ENCODE measurements around the gene TBX10. TPM values are rescaled to one million over a fixed set of nuclear protein-coding genes. Genes with fewer than 3 reads are reported as not detected.
"Not testable (repeated sequence)": the region's sequence is repeated elsewhere in the genome, so short reads cannot be mapped to it uniquely, and the experiment has no call there.

The TBX10 gene
- total and polyA plus RNA-seq, 2 donors (not counting 3 experiments of a cell fraction or from before 2014, with no cell fraction given) = not detected

DNA sequence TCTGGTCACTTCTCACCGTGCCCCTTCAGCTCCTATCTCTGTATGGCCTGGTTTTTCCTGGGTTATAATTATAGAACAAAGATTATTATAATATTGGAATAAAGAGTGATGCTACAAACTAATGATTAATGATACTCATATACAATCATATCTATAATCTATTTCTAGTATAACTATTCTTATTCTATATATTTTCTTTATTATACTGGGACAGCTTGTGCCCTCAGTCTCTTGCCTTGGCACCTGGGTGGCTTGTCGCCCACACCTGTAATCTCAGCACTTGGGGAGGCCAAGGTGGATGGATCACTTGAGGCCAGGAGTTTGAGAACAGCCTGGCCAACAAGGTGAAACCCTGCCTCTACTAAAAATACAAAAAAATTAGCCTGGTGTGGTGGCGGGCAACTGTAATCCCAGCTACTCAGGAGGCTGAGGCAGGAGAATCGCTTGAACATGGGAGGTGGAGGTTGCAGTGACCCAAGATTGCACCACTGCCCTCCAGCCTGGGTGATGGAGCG lies 20.1 kb upstream of the TBX10 start:
- FAIRE-seq; H3K36me3 ChIP-seq (ENCODE audit: control insufficient read depth in 2 of 2, extremely low read depth in 1 of 2, insufficient read depth in 2 of 2, low read length in 2 of 2); H3K27me3 ChIP-seq (ENCODE audit: control insufficient read depth in 2 of 2, insufficient read depth in 2 of 2, low read length in 2 of 2); H3K27ac ChIP-seq (ENCODE audit: insufficient read depth, low read depth, low read length); dilution Hi-C loops (cut with MboI; ENCODE audit: extremely low pct_ligation_motif_present, low sequenced_read_pairs); H3K4me1 ChIP-seq (ENCODE audit: control insufficient read depth, extremely low read depth, insufficient read depth, low read length); H3K9me1 ChIP-seq (replicated peaks; ENCODE audit: control insufficient read depth, extremely low read depth, insufficient read depth, low read length); H3K79me2 ChIP-seq (ENCODE audit: control insufficient read depth, insufficient read depth, low read length); H3K9me3 ChIP-seq (replicated peaks; ENCODE audit: control insufficient read depth, insufficient read depth, low read length); H2AFZ ChIP-seq (ENCODE audit: low read depth, low read length); H4K20me1 ChIP-seq (replicated peaks; ENCODE audit: control insufficient read depth, extremely low read depth, insufficient read depth, low read length); DNase-seq (ENCODE audit: low read depth, low spot score); H3K4me3 ChIP-seq (replicated peaks in 1 of 3; ENCODE audit: insufficient read depth in 1 of 3, low read depth in 1 of 3, low read length in 3 of 3); H3K9ac ChIP-seq (replicated peaks; ENCODE audit: extremely low read depth, insufficient read depth, low read length); POLR2A ChIA-PET; BruUV-seq (replicated peaks); H3K4me2 ChIP-seq (ENCODE audit: insufficient read depth, low read length): not testable (repeated sequence)
- intact Hi-C loops (cut with micrococcal nuclease) = loop anchor here (1.0 kb wide), 1 partner anchor 29 kb away; no protein-coding TSS in a partner anchor
- CTCF ChIA-PET = interaction anchor here (0.5 to 4.4 kb wide), 22 partner anchors 9 to 435 kb away, joined by 3 to 92 read pairs (median 4); partner anchors contain the start of genes ACY3, ALDH3B2 and NUDT8

DNA sequence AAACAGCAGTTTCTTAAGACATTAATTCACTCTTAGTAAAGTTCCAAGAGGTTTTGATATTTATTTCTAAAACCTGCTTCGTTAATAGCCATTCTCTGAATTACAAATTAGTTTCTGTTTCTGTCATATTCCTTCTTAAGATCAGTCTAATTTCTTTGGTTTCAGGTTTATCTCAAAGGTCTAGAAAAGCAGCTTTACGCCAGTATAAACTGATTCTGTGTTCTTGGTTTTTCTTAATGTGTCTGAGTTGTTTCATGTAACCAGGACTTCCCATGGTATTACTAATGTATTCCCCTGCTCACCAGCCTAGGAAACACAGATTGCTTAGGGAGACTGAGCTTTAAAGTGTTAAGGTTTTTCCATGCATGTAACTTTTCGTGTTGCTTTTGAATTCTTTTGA lies 17.7 kb upstream of the TBX10 start:
- ChIA-PET CTCF (interaction anchor here (4.4 kb wide), 1 partner anchor 28 kb away, joined by 92 read pairs; the partner anchor contains the start of gene NUDT8), POLR2A (no interaction called here)
- intact Hi-C loops (cut with micrococcal nuclease) = no loop called here
- TF ChIP-seq, protein P1, sequence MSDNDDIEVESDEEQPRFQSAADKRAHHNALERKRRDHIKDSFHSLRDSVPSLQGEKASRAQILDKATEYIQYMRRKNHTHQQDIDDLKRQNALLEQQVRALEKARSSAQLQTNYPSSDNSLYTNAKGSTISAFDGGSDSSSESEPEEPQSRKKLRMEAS (IDR thresholded peaks at IDR 0.05; ENCODE audit: insufficient read depth, insufficient read length) = no peak
- TF ChIP-seq GATA2 (IDR thresholded peaks at IDR 0.05; ENCODE audit: insufficient read depth, insufficient read length, low read depth, low read length) (no peak), EZH2 (IDR thresholded peaks at IDR 0.05; ENCODE audit: borderline replicate concordance, low read depth, low read length, severe bottlenecking) (no peak), FOS (IDR thresholded peaks at IDR 0.05; ENCODE audit: borderline replicate concordance, insufficient read depth, low read length) (no peak), JUN (IDR thresholded peaks at IDR 0.05; ENCODE audit: borderline replicate concordance, insufficient read depth, insufficient read length, low read depth) (no peak), POLR2AphosphoS5 (IDR thresholded peaks at IDR 0.05; ENCODE audit: insufficient read depth, low read depth, low read length) (no peak), MYC (IDR thresholded peaks at IDR 0.05; ENCODE audit: low read depth, low read length) (no peak), POLR2A (IDR thresholded peaks at IDR 0.05; ENCODE audit: low read depth, low read length) (no peak)
- TF ChIP-seq, protein P2, sequence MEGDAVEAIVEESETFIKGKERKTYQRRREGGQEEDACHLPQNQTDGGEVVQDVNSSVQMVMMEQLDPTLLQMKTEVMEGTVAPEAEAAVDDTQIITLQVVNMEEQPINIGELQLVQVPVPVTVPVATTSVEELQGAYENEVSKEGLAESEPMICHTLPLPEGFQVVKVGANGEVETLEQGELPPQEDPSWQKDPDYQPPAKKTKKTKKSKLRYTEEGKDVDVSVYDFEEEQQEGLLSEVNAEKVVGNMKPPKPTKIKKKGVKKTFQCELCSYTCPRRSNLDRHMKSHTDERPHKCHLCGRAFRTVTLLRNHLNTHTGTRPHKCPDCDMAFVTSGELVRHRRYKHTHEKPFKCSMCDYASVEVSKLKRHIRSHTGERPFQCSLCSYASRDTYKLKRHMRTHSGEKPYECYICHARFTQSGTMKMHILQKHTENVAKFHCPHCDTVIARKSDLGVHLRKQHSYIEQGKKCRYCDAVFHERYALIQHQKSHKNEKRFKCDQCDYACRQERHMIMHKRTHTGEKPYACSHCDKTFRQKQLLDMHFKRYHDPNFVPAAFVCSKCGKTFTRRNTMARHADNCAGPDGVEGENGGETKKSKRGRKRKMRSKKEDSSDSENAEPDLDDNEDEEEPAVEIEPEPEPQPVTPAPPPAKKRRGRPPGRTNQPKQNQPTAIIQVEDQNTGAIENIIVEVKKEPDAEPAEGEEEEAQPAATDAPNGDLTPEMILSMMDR (IDR thresholded peaks at IDR 0.05; ENCODE audit: extremely low read depth in 1 of 2, insufficient read depth in 1 of 2, low read depth in 1 of 2, low read length in 2 of 2) = no peak
- H3K9ac ChIP-seq (replicated peaks; ENCODE audit: extremely low read depth, insufficient read depth, low read length) = no peak overlapping the region
- DNase-seq (ENCODE audit: low read depth, low spot score) = no peak
- H3K4me2 ChIP-seq (ENCODE audit: insufficient read depth, low read length) = no peak overlapping the region
- no peaks in the 10 kb centered on the region for H4K20me1 ChIP-seq (replicated peaks; ENCODE audit: control insufficient read depth, extremely low read depth, insufficient read depth, low read length)
- dilution Hi-C loops (cut with MboI; ENCODE audit: extremely low pct_ligation_motif_present, low sequenced_read_pairs) = no loop called here
- no peaks in the 10 kb centered on the region for H3K9me1 ChIP-seq (replicated peaks; ENCODE audit: control insufficient read depth, extremely low read depth, insufficient read depth, low read length)
- no TSS peak for BruUV-seq (replicated peaks)
- no peaks in the 10 kb centered on the region for H3K9me3 ChIP-seq (replicated peaks; ENCODE audit: control insufficient read depth, insufficient read depth, low read length)
- H3K27me3 ChIP-seq (ENCODE audit: control insufficient read depth in 2 of 2, insufficient read depth in 2 of 2, low read length in 2 of 2) = no peaks in the 10 kb centered on the region
- H3K27ac ChIP-seq (ENCODE audit: insufficient read depth, low read depth, low read length) = no peak overlapping the region
- H3K79me2 ChIP-seq (ENCODE audit: control insufficient read depth, insufficient read depth, low read length) = no peaks in the 10 kb centered on the region
- H2AFZ ChIP-seq (ENCODE audit: low read depth, low read length) = no peak overlapping the region
- H3K4me1 ChIP-seq (ENCODE audit: control insufficient read depth, extremely low read depth, insufficient read depth, low read length) = no peaks in the 10 kb centered on the region
- no peak for FAIRE-seq
- H3K36me3 ChIP-seq (ENCODE audit: control insufficient read depth in 2 of 2, extremely low read depth in 1 of 2, insufficient read depth in 2 of 2, low read length in 2 of 2) = no peaks in the 10 kb centered on the region
- H3K4me3 ChIP-seq (replicated peaks in 1 of 3; ENCODE audit: insufficient read depth in 1 of 3, low read depth in 1 of 3, low read length in 3 of 3) = no peak overlapping the region
